ENCODE measurements around the gene PYGO2.

PYGO2 gene

GRCh38 chr1:155003766-155004351 lies 42.3 kb upstream of the PYGO2 start:
- H3K4me3 ChIP-seq (ENCODE audit: low read depth, low read length) = peak overlapping the region; percentile 83
- peak; percentile 80 for DNase-seq (ENCODE audit: low read depth)
- TF ChIP-seq, protein P1, sequence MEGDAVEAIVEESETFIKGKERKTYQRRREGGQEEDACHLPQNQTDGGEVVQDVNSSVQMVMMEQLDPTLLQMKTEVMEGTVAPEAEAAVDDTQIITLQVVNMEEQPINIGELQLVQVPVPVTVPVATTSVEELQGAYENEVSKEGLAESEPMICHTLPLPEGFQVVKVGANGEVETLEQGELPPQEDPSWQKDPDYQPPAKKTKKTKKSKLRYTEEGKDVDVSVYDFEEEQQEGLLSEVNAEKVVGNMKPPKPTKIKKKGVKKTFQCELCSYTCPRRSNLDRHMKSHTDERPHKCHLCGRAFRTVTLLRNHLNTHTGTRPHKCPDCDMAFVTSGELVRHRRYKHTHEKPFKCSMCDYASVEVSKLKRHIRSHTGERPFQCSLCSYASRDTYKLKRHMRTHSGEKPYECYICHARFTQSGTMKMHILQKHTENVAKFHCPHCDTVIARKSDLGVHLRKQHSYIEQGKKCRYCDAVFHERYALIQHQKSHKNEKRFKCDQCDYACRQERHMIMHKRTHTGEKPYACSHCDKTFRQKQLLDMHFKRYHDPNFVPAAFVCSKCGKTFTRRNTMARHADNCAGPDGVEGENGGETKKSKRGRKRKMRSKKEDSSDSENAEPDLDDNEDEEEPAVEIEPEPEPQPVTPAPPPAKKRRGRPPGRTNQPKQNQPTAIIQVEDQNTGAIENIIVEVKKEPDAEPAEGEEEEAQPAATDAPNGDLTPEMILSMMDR (IDR thresholded peaks at IDR 0.05; ENCODE audit: low read depth, low read length) = no peak
- TF ChIP-seq MAX (IDR thresholded peaks at IDR 0.05; ENCODE audit: low read depth, low read length) = no peak; the same call in 1 of the 2 replicates
- no peak for TF ChIP-seq MYC (IDR thresholded peaks at IDR 0.05; ENCODE audit: low read depth, low read length)
- no peak for TF ChIP-seq POLR2A (IDR thresholded peaks at IDR 0.05; ENCODE audit: extremely low read depth, insufficient read length)

DNA sequence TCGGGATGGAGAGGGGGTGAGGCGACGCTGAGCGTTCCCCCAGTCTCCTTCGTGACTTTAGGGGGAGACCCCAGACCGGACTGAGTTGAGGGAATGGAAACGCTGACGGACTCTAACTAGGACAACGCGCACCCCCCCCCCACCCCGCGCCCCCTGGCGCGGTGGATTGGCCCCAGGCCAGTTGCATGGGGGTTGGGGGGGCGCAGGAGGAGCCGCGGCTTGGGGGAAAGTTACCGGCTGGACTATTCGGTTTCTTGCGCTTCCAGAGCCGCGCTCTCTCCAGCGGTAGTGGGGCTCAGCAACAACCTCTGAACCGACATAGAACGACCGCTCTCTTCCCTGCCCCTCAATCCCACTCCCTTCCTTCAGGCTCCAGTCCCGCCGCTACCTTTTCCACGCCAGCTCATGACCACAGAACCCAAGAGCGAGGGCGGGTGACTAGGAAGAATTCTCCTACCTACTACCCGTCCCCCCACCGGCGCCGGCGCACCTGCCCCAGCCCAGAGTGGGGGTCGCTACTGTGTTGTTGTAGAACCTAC lies 41.7 kb upstream of the PYGO2 start:
- TF ChIP-seq, protein P1 (IDR thresholded peaks at IDR 0.05; ENCODE audit: low read depth, low read length) = no peak
- no peak for TF ChIP-seq MYC (IDR thresholded peaks at IDR 0.05; ENCODE audit: low read depth, low read length)
- no peak for TF ChIP-seq MAX (IDR thresholded peaks at IDR 0.05; ENCODE audit: low read depth, low read length)
- no peak for TF ChIP-seq POLR2A (IDR thresholded peaks at IDR 0.05; ENCODE audit: extremely low read depth, insufficient read length)
- peak; percentile 61 for DNase-seq (ENCODE audit: low read depth)
- peak overlapping the region; percentile 83 for H3K4me3 ChIP-seq (ENCODE audit: low read depth, low read length)

DNA sequence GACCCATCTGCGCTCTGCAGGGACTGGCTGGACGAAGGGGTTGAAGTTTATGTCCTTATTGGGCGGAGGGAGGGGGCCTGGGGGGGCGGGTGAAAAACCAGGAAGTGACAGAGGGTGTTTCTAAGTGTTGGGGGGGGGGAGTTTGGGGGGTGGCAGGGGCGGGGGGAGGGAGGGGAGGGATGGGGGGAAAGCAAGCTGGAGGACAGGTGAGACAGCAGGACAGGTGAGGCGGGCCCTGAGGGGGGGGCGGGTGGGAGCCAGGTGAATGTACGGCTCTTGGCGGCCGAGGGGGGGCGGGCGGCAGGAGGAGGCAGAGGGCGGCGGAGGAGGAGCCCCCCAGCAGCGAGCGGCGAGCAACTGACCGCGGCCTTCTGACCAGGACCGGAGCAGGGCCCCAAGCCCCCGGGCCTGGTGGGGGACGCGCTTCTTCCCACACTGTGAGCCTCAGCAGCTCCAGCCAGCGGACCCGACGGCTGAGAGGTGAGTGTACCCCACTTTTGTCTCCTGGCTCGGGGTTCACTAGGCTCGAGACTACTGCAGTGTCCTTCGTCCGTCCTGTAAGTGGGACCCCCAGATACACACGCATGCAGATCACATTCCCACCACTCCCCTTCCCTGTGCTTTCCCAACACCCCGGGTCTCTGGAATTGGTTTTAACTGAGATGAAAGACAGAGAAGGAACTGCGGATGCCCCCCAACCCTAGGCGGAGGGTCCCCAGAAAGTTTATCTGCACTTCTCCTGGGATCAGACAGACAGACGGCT lies 41.1 kb upstream of the PYGO2 start, which contains the start of gene ZBTB7B:
Gene ZBTB7B, plus strand, starts transcription at position 339 of the 763 bp plus-strand sequence. CDS start 11,859 bp downstream, outside the sequence.
- no peak for TF ChIP-seq MAX (IDR thresholded peaks at IDR 0.05; ENCODE audit: low read depth, low read length)
- TF ChIP-seq POLR2A (IDR thresholded peaks at IDR 0.05; ENCODE audit: extremely low read depth, insufficient read length) = no peak
- no peak for TF ChIP-seq MYC (IDR thresholded peaks at IDR 0.05; ENCODE audit: low read depth, low read length)
- TF ChIP-seq, protein P1 (IDR thresholded peaks at IDR 0.05; ENCODE audit: low read depth, low read length) = no peak
- peak; percentile 57 for DNase-seq (ENCODE audit: low read depth)
- H3K4me3 ChIP-seq (ENCODE audit: low read depth, low read length) = peak within 1 kb of the TSS; percentile 83

- peak; percentile 99 for DNase-seq (ENCODE audit: low read depth)
- TF ChIP-seq, protein P1 (IDR thresholded peaks at IDR 0.05; ENCODE audit: low read depth, low read length) = peak; percentile 59
- TF ChIP-seq MYC (IDR thresholded peaks at IDR 0.05; ENCODE audit: low read depth, low read length) = no peak; the same call in 1 of the 2 replicates
- H3K4me3 ChIP-seq (ENCODE audit: low read depth, low read length) = peak overlapping the region; percentile 80
Measured at GRCh38 chr1:155001675-155002463, 40.3 kb upstream of the PYGO2 start.

GRCh38 chr1:155001425-155001674 lies 39.8 kb upstream of the PYGO2 start:
- DNase-seq (ENCODE audit: low read depth) = no peak
- TF ChIP-seq, protein P1 (IDR thresholded peaks at IDR 0.05; ENCODE audit: low read depth, low read length) = no peak
- no peak for TF ChIP-seq MYC (IDR thresholded peaks at IDR 0.05; ENCODE audit: low read depth, low read length)
- no peak for TF ChIP-seq MAX (IDR thresholded peaks at IDR 0.05; ENCODE audit: low read depth, low read length)
- TF ChIP-seq POLR2A (IDR thresholded peaks at IDR 0.05; ENCODE audit: extremely low read depth, insufficient read length) = no peak
- peak overlapping the region; percentile 80 for H3K4me3 ChIP-seq (ENCODE audit: low read depth, low read length)
